Hypothalamus (tissue), 51 donors: ENCODE data around the gene NLGN2.

Experiments
- DNase-seq, 51 donors: peaks; one replicate each; lab custom pipeline; 2025; lab: John Stamatoyannopoulos, UW

NLGN2 gene

GRCh38 chr17:7460850-7461660 lies 53.4 kb downstream of the NLGN2 start:
- no peak for DNase-seq

- no peak for DNase-seq
Measured at GRCh38 chr17:7462474-7463371, 55.1 kb downstream of the NLGN2 start.

- no peak for DNase-seq
Measured at GRCh38 chr17:7463372-7463846, 55.8 kb downstream of the NLGN2 start.

GRCh38 chr17:7464081-7464480 lies 56.4 kb downstream of the NLGN2 start:
- no peak for DNase-seq

- no peak for DNase-seq
Measured at GRCh38 chr17:7465597-7466275, 58.1 kb downstream of the NLGN2 start.

- DNase-seq: no peak
Measured at GRCh38 chr17:7466318-7466638, 58.6 kb downstream of the NLGN2 start.

- peak in 9 of 51 donors; percentile 15 to 62 (median 39) for DNase-seq
Measured at GRCh38 chr17:7466639-7467341, 59.1 kb downstream of the NLGN2 start.

GRCh38 chr17:7467498-7467897 lies 59.9 kb downstream of the NLGN2 start:
- DNase-seq: no peak

- DNase-seq: no peak
Measured at GRCh38 chr17:7468290-7468689, 60.6 kb downstream of the NLGN2 start.

- no peak for DNase-seq
Measured at GRCh38 chr17:7468804-7469389, 61.3 kb downstream of the NLGN2 start.
